GM10248 (cell line): ENCODE results near the gene ULK3.
A peak's percentile ranks its signal among the peaks of the same experiment; 100 is the strongest.

Source experiments
- CTCF ChIA-PET: fragments of 300-600 bp; sonication (Branson Sonifier 250); formaldehyde crosslinking; extraction: SDS; loops from one replicate; lab custom pipeline; 2021; ENCODE audit warnings: antibody characterized with exemption; lab: Yijun Ruan, JAX
- POLR2A ChIA-PET: fragments of 350-650 bp; sonication (Branson Sonifier 250); formaldehyde crosslinking; extraction: SDS; loops from one replicate; lab custom pipeline; 2020; ENCODE audit warnings: antibody characterized with exemption; lab: Yijun Ruan, JAX
- DNase-seq: peaks from one replicate; pipeline ENCODE4 v3.0.0; 2012; ENCODE audit errors: extremely low spot score
- CTCF ChIP-seq: IDR thresholded peaks from 2 replicates; pipeline ENCODE4 v1.5.1; 2012; ENCODE audit warnings: mild to moderate bottlenecking, low read depth; ENCODE audit errors: extremely low read depth, missing control alignments, control extremely low read depth

Gene ULK3

GRCh38 chr15:74864296-74864695 lies 21.3 kb upstream of the ULK3 start:
- ChIA-PET POLR2A (interaction anchor here (0.7 kb wide), 1 partner anchor 236 kb away, joined by 10 read pairs; no protein-coding TSS in a partner anchor), CTCF (interaction anchor here (1.0 to 1.5 kb wide), 2 partner anchors 37 to 93 kb away, joined by 3 to 4 read pairs; no protein-coding TSS in a partner anchor)
- DNase-seq: no peak
- TF ChIP-seq CTCF: no peak

GRCh38 chr15:74863239-74864056 lies 20.5 kb upstream of the ULK3 start:
- no peak for DNase-seq
- CTCF ChIA-PET: interaction anchor here (0.9 to 1.0 kb wide), 2 partner anchors 11 to 38 kb away, joined by 3 to 4 read pairs; no protein-coding TSS in a partner anchor
- POLR2A ChIA-PET: no interaction called here
- no peak for TF ChIP-seq CTCF

- TF ChIP-seq CTCF: no peak
- ChIA-PET CTCF (interaction anchor here (0.8 to 5.4 kb wide), 17 partner anchors 9 to 87 kb away, joined by 3 to 44 read pairs (median 4); partner anchors contain the start of genes FAM219B and ULK3), POLR2A (interaction anchor here (3.4 kb wide), 1 partner anchor 11 kb away, joined by 19 read pairs; no protein-coding TSS in a partner anchor)
- DNase-seq: no peak
Observed at GRCh38 chr15:74858369-74858740, 15.4 kb upstream of the ULK3 start.

GRCh38 chr15:74857671-74858368 lies 14.9 kb upstream of the ULK3 start:
- no peak for TF ChIP-seq CTCF
- ChIA-PET POLR2A (interaction anchor here (3.4 kb wide), 1 partner anchor 12 kb away, joined by 19 read pairs; no protein-coding TSS in a partner anchor), CTCF (interaction anchor here (0.8 to 5.4 kb wide), 17 partner anchors 9 to 86 kb away, joined by 3 to 44 read pairs (median 4); partner anchors contain the start of genes FAM219B and ULK3)
- DNase-seq: no peak

- POLR2A ChIA-PET: interaction anchor here (3.4 kb wide), 1 partner anchor 12 kb away, joined by 19 read pairs; no protein-coding TSS in a partner anchor
- no peak for TF ChIP-seq CTCF
- peak; percentile 70 for DNase-seq
- CTCF ChIA-PET: interaction anchor here (0.9 to 5.4 kb wide), 9 partner anchors 12 to 77 kb away, joined by 3 to 44 read pairs (median 5); partner anchors contain the start of genes FAM219B and ULK3
Observed at GRCh38 chr15:74857082-74857655, 14.2 kb upstream of the ULK3 start.
